Esophagus squamous epithelium (tissue), 5 donors: ENCODE results near the gene SS18L1. TPM values are rescaled to one million over a fixed set of nuclear protein-coding genes. Genes with fewer than 3 reads are reported as not detected.

Experiments used
- DNase-seq: peaks from one replicate; lab custom pipeline; 2025; lab: John Stamatoyannopoulos, UW
- H3K27ac ChIP-seq, 4 donors: fragments of 200-600 bp; sonication (generic); one replicate each; pipeline ENCODE4 v1.5.1; 2016 to 2019; ENCODE audit warnings: mild to moderate bottlenecking in 1 of 4
- H3K27me3 ChIP-seq, 4 donors: fragments of 200-600 bp; sonication (generic); 1 replicate in 3 of 4; 2 replicates in 1 of 4; pipeline versions ENCODE4 v1.5.1 to v1.6.0; 2017 to 2021; ENCODE audit warnings: antibody characterized with exemption in 1 of 4
- H3K36me3 ChIP-seq, 3 donors: fragments of 200-600 bp; sonication (generic); one replicate each; pipeline ENCODE4 v1.5.1; 2016 to 2019
- H3K4me1 ChIP-seq, 3 donors: fragments of 200-600 bp; sonication (generic); one replicate each; pipeline ENCODE4 v1.5.1; 2017 to 2019
- H3K4me3 ChIP-seq, 4 donors: fragments of 200-600 bp; sonication (generic); 1 replicate in 3 of 4; 2 replicates in 1 of 4; pipeline ENCODE4 v1.5.1; 2016 to 2019; ENCODE audit warnings: mild to moderate bottlenecking in 2 of 4, moderate library complexity in 1 of 4
- H3K9me3 ChIP-seq, 3 donors: fragments of 200-600 bp; sonication (generic); one replicate each; pipeline ENCODE4 v1.5.1; 2016 to 2019
- POLR2A ChIP-seq, 4 donors: fragments of 450-650 bp; IDR thresholded peaks; one replicate each; pipeline ENCODE4 v1.6.1; 2017; ENCODE audit warnings: antibody characterized with exemption in 4 of 4, mild to moderate bottlenecking in 4 of 4, moderate library complexity in 3 of 4
- WGBS, 2 donors: methylation state at CpG; one replicate each; pipeline ENCODE4 v1.1.5; 2018; 5-methylcytosine and 5-hydroxymethylcytosine counted together
- intact Hi-C: fragments of 100-400 bp; cut with DNase I; formaldehyde crosslinking; loops from one replicate; pipeline ENCODE4 v1.15.0; 2022
- total RNA-seq, 4 donors: library from RNA; depleted of rRNA; stranded (reverse); fragments of >200 nt; gene quantifications; one replicate each; pipeline ENCODE4 v1.1.0, GENCODE V29; 2016
- TF ChIP-seq, protein P1 (sequence below), 6 experiments: fragments of 450-650 bp in 4 of 6; fragments of 200-600 bp in 2 of 6; sonication (generic) in 2 of 6; IDR thresholded peaks; one replicate each; pipeline ENCODE4 v1.5.1; 2016 to 2019; ENCODE audit warnings: antibody characterized with exemption in 6 of 6, mild to moderate bottlenecking in 4 of 6, moderate library complexity in 4 of 6
- donor health status: DM: yes; HTN: yes; CAD: no.

The SS18L1 gene
- total RNA-seq, 4 donors from 2014 or later, result 7.8 to 24.5 (median 15.0) TPM

DNA sequence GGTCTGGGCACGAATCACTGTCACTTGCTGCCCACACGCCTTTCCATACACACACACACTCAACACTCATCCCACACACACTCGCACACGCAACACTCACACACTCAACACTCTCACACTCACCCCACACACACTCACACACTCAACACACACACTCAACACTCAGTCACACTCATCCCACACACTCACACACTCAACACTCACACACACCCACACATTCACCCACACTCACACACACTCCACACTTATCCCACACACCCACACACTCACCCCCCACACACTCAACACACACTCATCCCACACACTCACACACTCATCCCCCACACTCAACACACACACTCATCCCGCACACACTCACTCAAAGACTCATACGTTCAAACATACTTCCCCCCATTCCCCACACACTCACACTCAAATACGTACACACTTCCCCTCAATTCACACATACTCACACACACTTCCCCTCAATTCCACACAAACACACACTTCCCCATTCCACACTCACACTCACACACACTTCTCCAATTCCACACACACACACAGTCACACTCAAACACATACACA lies 85.5 kb downstream of the SS18L1 start:
- Histone ChIP-seq H3K4me3 (no peak overlapping the region), H3K36me3 (no peaks in the 10 kb centered on the region), H3K27me3 (peaks cover 0 to 85% (median 0%) of the 10 kb centered on the region in 4 donors), H3K4me1 (peaks cover 7 to 38% (median 19%) of the 10 kb centered on the region in 3 donors), H3K9me3 (no peaks in the 10 kb centered on the region), H3K27ac (no peak overlapping the region)
- TF ChIP-seq POLR2A (IDR thresholded peaks at IDR 0.05), result no peak
- intact Hi-C loops, result no loop called here
- WGBS, 2 donors, result 68 to 69% methylated on average over 7 of the region's 7 CpGs
- no peak for DNase-seq

DNA sequence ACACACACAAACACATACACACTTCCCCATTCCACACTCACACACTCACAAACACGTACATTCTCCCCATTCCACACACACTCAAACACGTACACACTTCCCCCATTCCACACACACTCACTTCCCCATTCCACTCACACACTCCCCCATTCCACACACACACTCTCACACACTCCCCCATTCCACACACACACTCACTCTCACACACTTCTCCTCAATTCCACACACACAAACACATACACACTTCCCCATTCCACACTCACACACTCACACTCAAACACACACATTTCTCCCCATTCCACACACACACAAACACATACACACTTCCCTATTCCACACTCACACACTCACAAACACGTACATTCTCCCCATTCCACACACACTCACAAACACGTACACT lies 86.1 kb downstream of the SS18L1 start:
- H3K36me3 ChIP-seq, result no peaks in the 10 kb centered on the region
- peaks cover 0 to 84% (median 0%) of the 10 kb centered on the region in 4 donors for H3K27me3 ChIP-seq
- H3K9me3 ChIP-seq, result no peaks in the 10 kb centered on the region
- intact Hi-C loops, result no loop called here
- H3K4me1 ChIP-seq, result peaks cover 7 to 44% (median 19%) of the 10 kb centered on the region in 3 donors
- no peak for TF ChIP-seq POLR2A (IDR thresholded peaks at IDR 0.05)
- TF ChIP-seq, protein P1, sequence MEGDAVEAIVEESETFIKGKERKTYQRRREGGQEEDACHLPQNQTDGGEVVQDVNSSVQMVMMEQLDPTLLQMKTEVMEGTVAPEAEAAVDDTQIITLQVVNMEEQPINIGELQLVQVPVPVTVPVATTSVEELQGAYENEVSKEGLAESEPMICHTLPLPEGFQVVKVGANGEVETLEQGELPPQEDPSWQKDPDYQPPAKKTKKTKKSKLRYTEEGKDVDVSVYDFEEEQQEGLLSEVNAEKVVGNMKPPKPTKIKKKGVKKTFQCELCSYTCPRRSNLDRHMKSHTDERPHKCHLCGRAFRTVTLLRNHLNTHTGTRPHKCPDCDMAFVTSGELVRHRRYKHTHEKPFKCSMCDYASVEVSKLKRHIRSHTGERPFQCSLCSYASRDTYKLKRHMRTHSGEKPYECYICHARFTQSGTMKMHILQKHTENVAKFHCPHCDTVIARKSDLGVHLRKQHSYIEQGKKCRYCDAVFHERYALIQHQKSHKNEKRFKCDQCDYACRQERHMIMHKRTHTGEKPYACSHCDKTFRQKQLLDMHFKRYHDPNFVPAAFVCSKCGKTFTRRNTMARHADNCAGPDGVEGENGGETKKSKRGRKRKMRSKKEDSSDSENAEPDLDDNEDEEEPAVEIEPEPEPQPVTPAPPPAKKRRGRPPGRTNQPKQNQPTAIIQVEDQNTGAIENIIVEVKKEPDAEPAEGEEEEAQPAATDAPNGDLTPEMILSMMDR (IDR thresholded peaks at IDR 0.05), result no peak
- H3K4me3 ChIP-seq, result no peak overlapping the region
- H3K27ac ChIP-seq, result no peak overlapping the region
- 52 to 65% methylated on average over 4 of the region's 4 CpGs for WGBS, 2 donors
- DNase-seq, result no peak

DNA sequence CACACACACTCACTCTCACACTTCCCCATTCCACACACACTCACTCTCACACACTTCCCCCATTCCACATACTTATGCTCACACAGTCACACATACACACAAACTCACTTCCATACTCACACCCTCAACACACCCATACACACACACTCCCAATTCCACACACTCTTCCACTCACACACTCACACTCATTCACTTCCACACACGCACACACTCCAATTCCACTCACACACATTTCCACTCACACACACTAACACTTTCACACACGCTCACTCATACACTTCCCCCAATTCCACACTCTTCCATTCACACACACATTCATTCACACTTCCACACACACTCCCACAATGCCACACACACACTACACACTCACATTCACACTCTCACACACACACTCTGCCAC lies 86.7 kb downstream of the SS18L1 start:
- peaks cover 0 to 78% (median 0%) of the 10 kb centered on the region in 4 donors for H3K27me3 ChIP-seq
- H3K36me3 ChIP-seq, result no peaks in the 10 kb centered on the region
- H3K27ac ChIP-seq, result no peak overlapping the region
- no peaks in the 10 kb centered on the region for H3K9me3 ChIP-seq
- H3K4me3 ChIP-seq, result no peak overlapping the region
- H3K4me1 ChIP-seq, result peaks cover 7 to 44% (median 19%) of the 10 kb centered on the region in 3 donors
- 89 to 91% methylated on average over 2 of the region's 2 CpGs for WGBS, 2 donors
- no peak for DNase-seq
- intact Hi-C loops, result no loop called here
- TF ChIP-seq, protein P1 (IDR thresholded peaks at IDR 0.05), result no peak
- TF ChIP-seq POLR2A (IDR thresholded peaks at IDR 0.05), result no peak

DNA sequence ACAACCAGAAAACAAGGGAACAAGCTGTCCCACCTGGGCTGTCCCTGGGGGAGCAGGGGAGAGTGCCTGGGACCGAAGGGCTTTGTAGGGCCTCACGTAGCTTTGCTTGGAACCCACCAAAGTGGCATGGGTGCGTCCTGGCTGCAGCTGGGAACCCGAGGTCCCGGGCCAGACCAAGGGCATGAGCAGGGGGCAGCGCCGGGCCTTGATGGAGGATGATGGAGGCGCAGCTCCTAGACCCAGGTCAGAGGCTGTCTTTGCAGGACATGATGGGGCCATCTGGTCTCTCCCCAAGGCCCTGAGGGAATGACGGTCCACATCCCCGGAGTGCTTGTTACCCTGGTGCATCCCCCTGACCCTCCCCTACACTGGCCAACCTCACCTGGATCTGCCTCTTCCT lies 87.1 kb downstream of the SS18L1 start:
- Histone ChIP-seq H3K4me3 (no peak overlapping the region), H3K9me3 (no peaks in the 10 kb centered on the region), H3K4me1 (peaks cover 7 to 44% (median 19%) of the 10 kb centered on the region in 3 donors), H3K27ac (no peak overlapping the region), H3K36me3 (no peaks in the 10 kb centered on the region), H3K27me3 (peaks cover 0 to 74% (median 0%) of the 10 kb centered on the region in 4 donors)
- intact Hi-C loops, result no loop called here
- DNase-seq, result no peak
- no peak for TF ChIP-seq POLR2A (IDR thresholded peaks at IDR 0.05)
- TF ChIP-seq, protein P1 (IDR thresholded peaks at IDR 0.05), result no peak
- whole genome bisulfite sequencing, 2 donors, result 94 to 95% methylated on average over 3 of the region's 10 CpGs

DNA sequence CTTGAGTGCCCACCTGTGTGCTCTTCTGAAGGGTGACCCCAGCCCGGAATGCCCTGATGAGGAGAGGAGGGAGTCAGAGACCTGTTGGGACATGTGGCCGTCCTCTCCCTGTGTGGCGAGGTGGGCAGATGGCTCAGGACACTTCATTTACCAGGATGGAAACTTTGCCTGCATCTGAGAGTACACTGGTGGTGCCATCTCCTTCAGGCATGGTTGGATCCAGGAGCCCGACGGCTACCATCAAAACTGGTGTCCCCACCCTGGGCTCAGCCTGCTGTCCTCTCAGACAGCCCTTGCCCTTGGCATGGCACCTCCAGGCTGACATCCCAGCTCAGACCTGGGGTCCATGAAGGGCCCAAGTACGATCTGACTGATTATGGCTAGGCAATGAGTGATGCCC lies 87.7 kb downstream of the SS18L1 start:
- no peak for DNase-seq
- intact Hi-C loops, result no loop called here
- H3K27ac ChIP-seq, result no peak overlapping the region
- TF ChIP-seq POLR2A (IDR thresholded peaks at IDR 0.05), result no peak
- TF ChIP-seq, protein P1 (IDR thresholded peaks at IDR 0.05), result no peak
- peaks cover 7 to 44% (median 19%) of the 10 kb centered on the region in 3 donors for H3K4me1 ChIP-seq
- H3K27me3 ChIP-seq, result peaks cover 0 to 68% (median 0%) of the 10 kb centered on the region in 4 donors
- no peaks in the 10 kb centered on the region for H3K9me3 ChIP-seq
- H3K4me3 ChIP-seq, result no peak overlapping the region
- no peaks in the 10 kb centered on the region for H3K36me3 ChIP-seq
- 82 to 86% methylated on average over 2 to 4 of the region's 6 CpGs for WGBS, 2 donors

Other genes starting within 250 kb of the SS18L1 start
- gene TAF4, start 77.9 kb upstream of the SS18L1 start, total RNA-seq, result 10 to 100 TPM in 3 of 4 donors, 1 to 10 TPM in 1; 4.9 to 16.5 (median 14.4) TPM
- gene LSM14B, start 21.3 kb upstream of the SS18L1 start, total RNA-seq, result 10 to 100 TPM; 18.1 to 30.5 (median 21.7) TPM
- gene PSMA7, start 375 bp upstream of the SS18L1 start, total RNA-seq, result 100 to 1,000 TPM; 230 to 373 (median 297) TPM
- gene MTG2, start 39.3 kb downstream of the SS18L1 start, total RNA-seq, result 10 to 100 TPM; 17.4 to 25.5 (median 21.7) TPM
- not detected for gene HRH3, start 76.5 kb downstream of the SS18L1 start, total RNA-seq
- 10 to 100 TPM; 48.4 to 65.1 (median 55.8) TPM for gene OSBPL2, start 94.8 kb downstream of the SS18L1 start, total RNA-seq
- gene ADRM1, start 159.2 kb downstream of the SS18L1 start, total RNA-seq, result 100 to 1,000 TPM; 126 to 173 (median 133) TPM
- gene LAMA5, start 223.5 kb downstream of the SS18L1 start, total RNA-seq, result 100 to 1,000 TPM in 2 of 4 donors, 10 to 100 TPM in 2; 60.4 to 127 (median 98.9) TPM
- 1,000 to 10,000 TPM in 3 of 4 donors, 100 to 1,000 TPM in 1; 819 to 3,701 (median 3,102) TPM for gene RPS21, start 243.3 kb downstream of the SS18L1 start, total RNA-seq